Smooth muscle cell (in vitro differentiated cells): ENCODE results near the gene MYO3A. TPM values are rescaled to one million over a fixed set of nuclear protein-coding genes. Genes with fewer than 3 reads are reported as not detected.

Experiments used
- DNase-seq: peaks from one replicate; lab custom pipeline; 2025; ENCODE audit not compliant: unreplicated experiment; lab: John Stamatoyannopoulos, UW
- H2AFZ ChIP-seq: fragments of 200-600 bp; sonication (generic); 2 replicates; pipeline ENCODE4 v1.6.0; 2016; ENCODE audit warnings: antibody characterized with exemption, low read depth, mild to moderate bottlenecking
- H3F3A ChIP-seq: fragments of 200-600 bp; sonication (generic); 2 replicates; pipeline ENCODE4 v1.6.0; 2017; ENCODE audit warnings: antibody characterized with exemption, low read depth
- H3K27ac ChIP-seq: fragments of 200-600 bp; sonication (generic); 2 replicates; pipeline ENCODE4 v1.5.1; 2016; ENCODE audit warnings: low read depth, mild to moderate bottlenecking
- H3K27me3 ChIP-seq: fragments of 200-600 bp; sonication (generic); 2 replicates; pipeline ENCODE4 v1.6.1; 2016; ENCODE audit warnings: low read depth, mild to moderate bottlenecking
- H3K36me3 ChIP-seq: fragments of 200-600 bp; sonication (generic); 2 replicates; pipeline ENCODE4 v1.5.1; 2016; ENCODE audit warnings: low read depth
- H3K4me1 ChIP-seq: fragments of 200-600 bp; sonication (generic); 2 replicates; pipeline ENCODE4 v1.5.1; 2016; ENCODE audit warnings: low read depth
- H3K4me2 ChIP-seq: fragments of 200-600 bp; sonication (generic); 2 replicates; pipeline ENCODE4 v1.6.0; 2016; ENCODE audit warnings: mild to moderate bottlenecking
- H3K4me3 ChIP-seq: fragments of 200-600 bp; sonication (generic); 2 replicates; pipeline ENCODE4 v1.5.1; 2016; ENCODE audit warnings: mild to moderate bottlenecking
- H3K79me2 ChIP-seq: fragments of 200-600 bp; sonication (generic); 2 replicates; pipeline ENCODE4 v1.6.0; 2016; ENCODE audit warnings: low read depth, mild to moderate bottlenecking
- H3K9ac ChIP-seq: fragments of 200-600 bp; sonication (generic); 2 replicates; pipeline ENCODE4 v1.6.0; 2016; ENCODE audit warnings: low read depth
- H3K9me3 ChIP-seq: fragments of 200-600 bp; sonication (generic); replicated peaks from 2 replicates; pipeline ENCODE4 v1.5.1; 2016; ENCODE audit warnings: low read depth
- H4K20me1 ChIP-seq: fragments of 200-600 bp; sonication (generic); 2 replicates; pipeline ENCODE4 v1.6.0; 2016; ENCODE audit warnings: low read depth
- CTCF ChIP-seq: fragments of 200-600 bp; sonication (generic); IDR thresholded peaks from 2 replicates; pipeline ENCODE4 v1.5.1; 2017; ENCODE audit warnings: borderline replicate concordance, mild to moderate bottlenecking, antibody characterized with exemption; ENCODE audit not compliant: insufficient read depth, poor library complexity, severe bottlenecking
- WGBS: methylation state at CpG from one replicate; pipeline ENCODE4 v1.1.7; 2016; ENCODE audit warnings: low lambda C conversion rate; 5-methylcytosine and 5-hydroxymethylcytosine counted together
- polyA plus RNA-seq: library from polyadenylated mRNA; unstranded; fragments of >200 nt; fragmentation: Nextera tagmentation; extraction: Ambion mirVana; gene quantifications from 2 replicates; pipeline ENCODE4 v1.2.1, GENCODE V29; 2016
- total RNA-seq: library from RNA; depleted of rRNA; stranded (reverse); fragments of >200 nt; gene quantifications from 2 replicates; pipeline ENCODE4 v1.2.3, GENCODE V29; 2014

Gene MYO3A
- total and polyA plus RNA-seq, 2 experiments from 2014 or later, result not detected

- WGBS, result 68% methylated on average over 2 of the region's 2 CpGs
- DNase-seq, result no peak
- no peak overlapping the region for H2AFZ ChIP-seq
These were observed 304.3 kb downstream of the MYO3A start for GRCh38 chr10:26238378-26238777.

GRCh38 chr10:26242706-26243350, 308.8 kb downstream of the MYO3A start:
- Histone ChIP-seq H3K4me1 (peaks cover 8% of the 10 kb centered on the region), H3K4me3 (no peak overlapping the region), H4K20me1 (no peaks in the 10 kb centered on the region), H3K27ac (no peak overlapping the region), H3K27me3 (peaks cover 26% of the 10 kb centered on the region), H3K9me3 (no peaks in the 10 kb centered on the region), H3K9ac (no peak overlapping the region), H3F3A (no peaks in the 10 kb centered on the region), H3K36me3 (no peaks in the 10 kb centered on the region), H3K4me2 (no peak overlapping the region), H2AFZ (no peak overlapping the region), H3K79me2 (no peaks in the 10 kb centered on the region)
- no peak for TF ChIP-seq CTCF
- 57% methylated on average over 5 of the region's 5 CpGs for WGBS
- no peak for DNase-seq

More at GRCh38 chr10:26238378-26238777, 304.3 kb downstream of the MYO3A start:
- Histone ChIP-seq H3K9me3 (no peaks in the 10 kb centered on the region), H3K79me2 (no peaks in the 10 kb centered on the region), H3F3A (no peaks in the 10 kb centered on the region), H3K27ac (no peak overlapping the region), H3K4me1 (peaks cover 6% of the 10 kb centered on the region), H3K27me3 (peaks cover 29% of the 10 kb centered on the region), H3K9ac (no peak overlapping the region), H3K36me3 (no peaks in the 10 kb centered on the region), H3K4me3 (no peak overlapping the region), H3K4me2 (no peak overlapping the region), H4K20me1 (no peaks in the 10 kb centered on the region)
- no peak for TF ChIP-seq CTCF

GRCh38 chr10:26243351-26243720, 309.3 kb downstream of the MYO3A start:
- 79% methylated on average over 5 of the region's 5 CpGs for WGBS
- Histone ChIP-seq H2AFZ (no peak overlapping the region), H3K36me3 (no peaks in the 10 kb centered on the region), H3K27ac (no peak overlapping the region), H3K4me1 (peaks cover 8% of the 10 kb centered on the region), H3K9ac (no peak overlapping the region), H3K4me2 (no peak overlapping the region), H3K79me2 (no peaks in the 10 kb centered on the region), H3K9me3 (no peaks in the 10 kb centered on the region), H4K20me1 (no peaks in the 10 kb centered on the region), H3K27me3 (peaks cover 22% of the 10 kb centered on the region), H3F3A (no peaks in the 10 kb centered on the region), H3K4me3 (no peak overlapping the region)
- TF ChIP-seq CTCF, result no peak
- no peak for DNase-seq

GRCh38 chr10:26249681-26250080, 315.7 kb downstream of the MYO3A start:
- no peaks in the 10 kb centered on the region for H3K79me2 ChIP-seq
- no peak for TF ChIP-seq CTCF
- no peak for DNase-seq
- no peaks in the 10 kb centered on the region for H3K27me3 ChIP-seq
- no peak overlapping the region for H2AFZ ChIP-seq
- H3K36me3 ChIP-seq, result no peaks in the 10 kb centered on the region
- no peak overlapping the region for H3K4me3 ChIP-seq
- H3K27ac ChIP-seq, result no peak overlapping the region
- WGBS, result 87% methylated on average over 6 of the region's 6 CpGs
- H3K9me3 ChIP-seq, result no peaks in the 10 kb centered on the region
- no peaks in the 10 kb centered on the region for H3F3A ChIP-seq
- H3K9ac ChIP-seq, result no peak overlapping the region
- no peaks in the 10 kb centered on the region for H4K20me1 ChIP-seq
- H3K4me2 ChIP-seq, result no peak overlapping the region
- H3K4me1 ChIP-seq, result no peaks in the 10 kb centered on the region
